Measurements from ENCODE around the gene MRPL48.
"Not testable (repeated sequence)": the region's sequence is repeated elsewhere in the genome, so short reads cannot be mapped to it uniquely, and the experiment has no call there.

The MRPL48 gene

DNA sequence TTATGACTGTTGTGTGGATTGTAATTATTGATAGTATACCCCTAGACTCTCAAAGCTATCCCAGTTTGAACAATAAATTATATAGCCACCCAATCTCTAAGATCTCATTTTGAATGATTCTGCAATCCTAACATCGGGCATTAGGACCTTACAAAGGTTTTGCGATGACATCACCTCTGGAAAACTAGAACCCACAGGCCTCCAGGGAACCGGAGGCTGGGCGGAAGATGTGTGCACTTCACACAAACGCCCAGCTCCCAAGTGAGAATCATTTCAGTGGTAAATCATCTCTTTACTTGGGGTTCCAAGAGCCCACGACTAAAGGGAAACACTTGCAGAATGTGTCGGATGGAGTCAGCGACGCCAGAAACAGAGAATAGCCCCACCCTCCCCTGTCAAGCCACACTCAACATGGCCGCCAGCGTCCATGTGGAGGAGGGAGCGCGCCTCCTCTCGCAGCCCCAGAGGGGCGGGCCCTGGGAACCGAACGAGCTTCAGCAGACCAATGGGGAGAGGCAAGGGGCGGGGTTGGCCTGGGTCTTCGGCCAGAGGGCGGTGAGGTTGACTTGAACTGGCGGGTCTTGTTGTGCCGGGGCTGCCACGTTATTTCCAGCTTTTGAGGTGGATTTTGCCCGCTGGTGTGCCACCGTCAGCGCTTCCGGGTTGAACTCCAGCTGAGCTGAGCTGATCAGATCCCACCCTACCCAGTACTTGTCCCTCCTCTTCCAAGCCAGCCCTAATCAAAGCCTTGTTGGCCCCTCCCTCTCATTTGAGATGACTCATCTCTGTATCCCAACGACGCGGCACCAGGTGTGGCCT is 8.4 kb upstream of the MRPL48 start:
- DNase-seq (ENCODE audit: low read depth in 3 of 3, low spot score in 1 of 3): peak; percentile 92 to 94 (median 93)

DNA sequence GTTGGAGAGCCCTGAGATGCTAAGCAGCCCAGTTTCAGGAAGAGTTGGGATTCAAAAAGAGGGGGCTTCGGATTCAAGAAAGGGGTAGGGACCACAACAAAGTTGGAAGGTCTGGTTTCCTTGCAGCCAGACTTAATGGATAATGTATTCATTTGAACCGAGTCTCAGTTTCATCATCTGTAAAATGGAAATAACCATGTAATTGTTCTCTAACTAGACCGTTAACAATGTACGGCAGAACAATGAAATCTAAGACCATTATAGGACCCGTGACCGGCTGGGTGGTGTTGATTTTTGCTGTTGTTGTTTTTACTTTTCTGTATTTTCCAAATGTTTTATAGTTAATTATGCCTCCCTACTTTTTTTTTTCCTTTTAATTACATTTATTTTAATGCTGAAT is 6.4 kb upstream of the MRPL48 start:
- DNase-seq (ENCODE audit: low read depth in 3 of 3, low spot score in 1 of 3): no peak

DNA sequence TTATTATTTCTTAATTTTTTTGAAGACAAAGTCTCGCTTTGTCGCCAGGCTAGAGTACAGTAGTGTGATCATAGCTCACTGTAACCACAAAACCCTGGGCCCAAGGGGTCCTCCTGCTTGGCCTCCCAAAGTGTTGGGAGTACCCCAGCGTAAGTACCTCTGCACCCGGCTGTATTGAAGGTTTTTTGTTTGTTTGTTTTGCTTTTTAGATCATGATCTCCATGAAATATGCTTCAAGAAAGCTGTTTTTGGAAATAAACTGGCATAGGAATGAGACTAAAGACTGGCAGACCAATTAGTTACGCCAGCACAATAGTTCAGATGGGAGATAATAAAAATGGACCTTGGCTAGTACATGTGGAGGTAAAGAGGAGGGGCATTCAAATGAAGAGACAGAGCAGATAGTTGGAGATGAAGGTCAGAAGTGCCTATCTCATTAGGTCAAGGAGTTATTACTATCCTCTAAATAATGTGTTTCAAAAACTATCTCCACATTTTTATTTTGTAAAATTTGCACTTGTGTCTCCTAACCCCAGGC is 4.1 kb upstream of the MRPL48 start:
- DNase-seq (ENCODE audit: low read depth in 3 of 3, low spot score in 1 of 3): no peak

DNA sequence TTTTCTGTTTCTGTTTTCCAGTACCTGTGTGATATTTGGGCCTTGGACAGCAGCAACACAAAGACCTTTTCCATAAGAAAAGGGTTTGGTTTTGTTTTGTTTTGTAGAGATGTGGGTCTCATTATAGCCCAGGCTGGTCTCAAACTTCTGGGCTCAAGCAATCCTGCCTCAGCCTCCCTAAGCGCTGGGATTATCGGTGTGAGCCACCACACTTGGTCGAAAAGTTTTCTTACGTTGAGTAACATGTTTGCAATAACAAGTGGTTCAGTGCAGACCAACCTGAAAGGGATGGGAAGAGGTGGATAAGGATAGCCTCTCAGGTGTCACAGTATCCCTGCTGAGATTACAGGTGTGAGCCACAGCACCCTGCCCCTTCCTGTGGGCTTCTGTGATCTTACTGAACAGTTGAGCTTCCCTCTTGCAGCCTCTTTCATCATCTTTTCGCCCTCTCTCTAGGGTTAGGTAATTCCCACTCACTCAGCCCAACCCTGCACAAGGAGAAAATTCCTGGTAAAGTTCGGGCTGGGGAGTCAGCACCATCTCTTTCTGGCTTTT is 3.5 kb upstream of the MRPL48 start:
- no peak for DNase-seq (ENCODE audit: low read depth in 3 of 3, low spot score in 1 of 3)

DNA sequence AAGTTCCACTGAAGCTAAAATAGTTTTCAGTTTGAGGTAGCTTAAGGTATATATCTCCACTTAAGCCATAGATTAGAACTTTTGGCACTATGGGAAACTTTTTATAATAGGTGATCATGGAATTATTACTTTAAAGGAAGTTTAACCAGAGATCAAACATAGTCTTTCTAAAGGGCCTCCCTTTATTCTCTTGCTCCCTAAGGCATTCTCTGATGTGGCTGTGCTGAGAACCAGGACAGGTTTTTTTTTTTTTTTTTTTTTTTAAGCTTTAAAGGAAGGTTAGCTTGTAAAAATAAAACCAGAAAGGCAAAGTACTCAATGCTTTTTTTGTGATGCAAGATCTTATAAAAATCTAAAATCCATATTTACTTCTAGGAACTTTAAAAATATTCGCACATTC is 2.9 kb upstream of the MRPL48 start:
- no peak for DNase-seq (ENCODE audit: low read depth in 3 of 3, low spot score in 1 of 3)

DNA sequence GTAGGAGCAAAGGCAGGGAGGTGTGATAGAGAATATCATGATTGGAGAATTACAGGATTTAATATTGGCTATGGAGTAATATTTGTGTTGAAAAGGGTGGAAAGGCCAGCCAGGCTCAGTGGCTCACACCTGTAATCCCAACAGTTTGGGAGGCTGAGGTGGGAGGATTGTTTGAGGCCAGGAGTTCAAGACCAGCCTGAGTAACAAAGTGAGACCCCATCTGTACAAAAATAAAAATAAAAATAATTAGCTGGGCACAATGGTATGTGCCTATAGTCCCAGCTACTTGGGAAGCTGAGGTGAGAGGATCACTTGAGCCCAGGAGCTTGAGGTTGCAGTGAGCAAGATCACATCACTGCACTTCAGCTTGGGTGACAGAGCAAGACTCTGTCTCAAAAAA is 2.2 kb upstream of the MRPL48 start:
- DNase-seq (ENCODE audit: low read depth in 3 of 3, low spot score in 1 of 3): not testable (repeated sequence)

DNA sequence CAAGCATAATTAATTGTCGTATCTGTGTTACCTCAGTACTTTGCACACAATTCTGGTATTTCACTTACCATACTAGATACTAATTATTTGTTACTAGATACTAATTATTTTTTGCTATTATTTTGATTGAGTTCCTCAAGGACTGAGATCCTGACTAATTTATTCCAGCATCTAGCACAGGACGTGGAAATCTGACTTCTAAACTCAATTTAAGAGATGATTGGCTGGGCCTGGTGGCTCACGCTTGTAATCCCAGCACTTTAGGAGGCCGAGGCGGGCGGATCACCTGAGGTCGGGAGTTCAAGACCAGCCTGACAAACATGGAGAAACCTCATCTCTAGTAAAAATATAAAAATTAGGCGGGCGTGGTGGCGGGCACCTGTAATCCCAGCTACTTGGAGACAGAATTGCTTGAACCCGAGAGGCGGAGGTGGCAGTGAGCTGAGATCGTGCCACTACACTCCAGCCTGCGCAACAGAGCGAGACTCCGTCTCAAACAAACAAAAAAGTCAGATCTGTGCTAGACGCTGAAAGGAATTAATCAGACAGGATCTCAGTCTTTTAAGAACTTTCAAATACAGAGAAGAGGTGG is 527 bp upstream of the MRPL48 start:
- no peak for DNase-seq (ENCODE audit: low read depth in 3 of 3, low spot score in 1 of 3)

DNA sequence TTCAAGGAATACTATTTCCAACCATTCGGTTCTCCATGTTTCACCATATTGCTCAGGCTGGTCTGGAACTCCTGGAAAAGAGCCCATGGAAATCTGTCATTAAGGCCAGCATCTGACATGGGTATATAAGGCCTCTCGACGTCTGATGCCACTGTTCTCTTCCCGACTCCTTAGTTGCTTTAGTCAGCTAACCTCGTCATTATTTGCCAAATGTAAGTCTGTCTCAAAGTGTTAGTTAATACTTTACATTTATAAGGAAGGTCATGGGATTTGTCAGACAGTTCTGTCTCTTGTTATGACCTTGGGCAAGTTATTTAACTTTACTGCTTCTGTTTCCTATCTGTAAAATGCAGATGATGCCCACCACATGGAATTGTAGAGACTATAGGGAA is 1.6 kb downstream of the MRPL48 start:
- DNase-seq (ENCODE audit: low read depth in 3 of 3, low spot score in 1 of 3): no peak

DNA sequence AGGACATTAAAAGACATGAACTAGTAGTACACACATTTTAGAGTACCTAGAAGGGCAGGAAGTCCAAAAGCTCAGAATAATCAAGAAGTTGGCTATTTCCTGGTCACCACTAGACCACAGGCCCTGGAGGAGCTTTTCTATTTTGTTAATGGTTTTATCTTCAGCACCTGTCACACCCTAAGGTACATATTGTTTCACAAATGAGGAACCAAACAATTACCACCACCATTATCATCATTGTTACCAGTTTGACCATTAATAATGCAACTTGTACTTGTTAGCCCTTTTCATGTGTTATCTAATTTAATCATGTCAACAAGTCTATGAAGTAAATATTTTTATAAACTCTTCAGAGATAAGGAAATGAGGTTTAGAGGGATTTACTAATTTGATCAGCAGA is 4.9 kb downstream of the MRPL48 start:
- DNase-seq (ENCODE audit: low read depth in 3 of 3, low spot score in 1 of 3): no peak

DNA sequence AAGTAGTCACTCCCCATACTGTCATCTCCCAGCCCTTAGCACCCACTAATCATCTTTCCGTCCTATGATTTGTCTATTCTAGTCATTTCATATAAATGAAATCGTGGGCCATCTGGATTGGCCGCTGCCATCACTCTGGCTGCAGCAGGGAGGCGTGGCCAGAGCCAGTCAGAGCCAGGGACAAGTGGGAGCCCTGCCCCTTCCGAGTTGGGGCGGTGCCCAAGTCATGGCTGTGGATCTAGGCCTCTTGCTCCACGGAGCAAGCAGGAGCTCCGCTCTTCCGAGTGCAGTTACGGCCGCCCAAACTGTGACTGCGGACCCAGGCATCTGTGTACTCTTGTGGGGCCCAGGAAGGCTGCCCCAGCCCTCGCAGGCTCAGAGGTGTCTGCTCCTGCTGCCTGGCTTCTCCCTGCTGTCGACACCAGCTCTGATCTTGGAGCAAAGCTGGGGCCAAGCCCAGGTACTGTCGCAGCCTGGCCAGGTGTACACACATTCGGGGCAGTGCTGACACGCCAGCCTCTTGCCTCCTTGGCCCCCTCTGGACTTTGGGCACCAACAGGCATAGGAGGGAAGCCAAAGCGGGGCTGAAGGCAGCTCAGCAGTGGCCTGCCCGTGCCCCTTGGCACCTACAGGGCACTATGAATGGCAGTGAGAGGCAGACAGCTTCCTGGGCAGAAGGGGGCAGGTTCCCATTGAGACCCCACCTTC is 8.4 kb downstream of the MRPL48 start:
- DNase-seq (ENCODE audit: low read depth in 3 of 3, low spot score in 1 of 3): no peak

DNA sequence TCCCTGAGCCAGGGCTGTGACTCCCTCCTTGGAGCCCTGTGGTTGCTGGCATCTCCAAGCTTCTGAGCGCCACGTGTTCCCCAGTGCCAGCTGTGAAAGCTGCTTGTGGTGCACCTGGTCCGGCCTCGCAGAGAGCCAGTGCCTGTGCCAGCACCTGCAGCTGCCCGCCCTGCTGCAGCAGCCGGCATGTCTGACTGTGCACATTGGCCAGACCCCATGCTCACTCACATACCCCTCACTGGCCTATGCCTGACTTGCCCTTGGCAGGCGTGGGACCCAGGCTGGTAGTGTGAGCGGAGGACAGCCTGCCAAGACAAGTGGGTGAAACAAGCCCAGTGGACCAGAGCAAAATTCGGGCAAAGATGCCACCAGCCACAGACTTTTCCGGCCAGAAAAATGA is 9.8 kb downstream of the MRPL48 start:
- DNase-seq (ENCODE audit: low read depth in 3 of 3, low spot score in 1 of 3): no peak

DNA sequence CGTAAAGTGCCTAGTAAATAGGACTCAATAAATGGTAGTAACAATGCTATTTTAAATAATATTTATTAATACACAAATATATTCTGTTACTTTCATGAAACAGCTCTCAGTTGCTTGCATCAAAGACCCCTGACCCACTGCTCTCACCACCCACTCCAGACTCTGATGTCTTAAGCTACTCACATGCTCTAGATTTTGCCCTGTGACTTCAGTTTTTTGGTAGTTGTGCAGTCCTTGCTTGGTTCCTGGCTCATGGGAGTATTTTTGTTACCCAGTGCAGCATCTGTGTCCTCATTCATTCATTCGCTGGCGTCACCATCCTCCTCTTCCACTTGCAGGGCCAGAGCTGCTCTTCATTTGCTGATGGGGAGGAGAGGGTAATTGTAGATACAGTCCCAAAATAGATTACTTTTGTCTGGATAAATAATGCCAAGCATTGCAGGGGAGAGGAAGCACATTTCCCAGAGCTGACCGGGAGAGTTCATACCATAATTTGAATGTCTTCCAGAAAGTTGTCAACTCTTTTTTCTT is 12.7 kb downstream of the MRPL48 start:
- no peak for DNase-seq (ENCODE audit: low read depth in 3 of 3, low spot score in 1 of 3)

DNA sequence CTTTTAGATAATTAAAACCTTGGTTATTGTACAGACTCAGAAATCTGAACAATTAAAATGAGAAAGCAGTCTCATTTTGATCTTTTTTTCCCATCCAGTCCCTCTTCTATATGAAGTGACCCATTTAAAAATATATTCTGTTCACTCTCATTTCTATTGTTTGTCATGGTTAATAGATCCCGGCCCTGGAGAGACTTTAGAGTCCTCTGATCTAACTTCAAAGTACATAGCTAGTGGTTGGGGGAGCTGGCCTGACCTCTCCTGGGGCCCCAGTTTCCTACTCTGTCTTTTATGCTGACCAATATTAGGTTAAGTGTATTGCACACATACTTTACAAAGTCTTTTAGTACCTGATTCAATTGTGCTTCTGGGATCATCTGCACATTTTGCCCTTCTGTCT is 13.5 kb downstream of the MRPL48 start:
- no peak for DNase-seq (ENCODE audit: low read depth in 3 of 3, low spot score in 1 of 3)

DNA sequence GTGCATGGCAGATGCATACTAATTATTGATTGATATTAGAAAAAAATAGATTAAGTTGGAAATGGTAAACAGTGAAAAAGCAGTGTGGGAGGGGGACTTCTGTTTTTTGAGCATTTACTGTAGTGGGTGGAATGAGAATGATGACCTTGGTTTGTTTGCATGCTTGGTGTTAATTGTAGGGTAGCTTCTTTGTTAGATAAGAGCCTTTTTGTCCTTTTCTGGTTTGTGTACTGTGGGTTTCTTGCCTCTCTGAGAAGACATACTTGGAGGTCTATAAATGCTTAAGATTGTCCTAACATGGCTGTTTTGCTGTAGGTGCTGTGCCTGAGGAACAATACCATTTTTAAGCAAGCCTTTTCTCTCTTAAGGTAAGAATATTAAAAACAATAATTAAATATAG is 17.0 kb downstream of the MRPL48 start:
- no peak for DNase-seq (ENCODE audit: low read depth in 3 of 3, low spot score in 1 of 3)

DNA sequence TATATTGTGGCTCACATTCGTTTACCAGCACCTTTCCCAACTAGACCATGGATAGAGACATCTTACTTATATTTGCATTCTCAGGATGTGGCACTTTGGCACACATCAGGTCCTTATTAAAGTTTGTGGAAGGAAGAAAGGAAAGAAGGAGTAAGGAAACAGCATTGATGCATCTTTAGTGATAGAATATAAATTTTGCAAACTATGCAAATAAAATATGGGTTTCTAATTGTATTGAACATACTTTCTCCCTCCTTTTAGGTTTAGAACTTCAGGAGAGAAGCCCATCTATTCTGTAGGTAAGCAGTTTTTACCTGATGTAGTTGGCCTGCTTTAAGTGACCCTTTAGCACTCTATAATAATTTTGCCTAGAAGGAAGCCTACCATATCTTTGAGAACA is 20.4 kb downstream of the MRPL48 start:
- DNase-seq (ENCODE audit: low read depth in 3 of 3, low spot score in 1 of 3): no peak

DNA sequence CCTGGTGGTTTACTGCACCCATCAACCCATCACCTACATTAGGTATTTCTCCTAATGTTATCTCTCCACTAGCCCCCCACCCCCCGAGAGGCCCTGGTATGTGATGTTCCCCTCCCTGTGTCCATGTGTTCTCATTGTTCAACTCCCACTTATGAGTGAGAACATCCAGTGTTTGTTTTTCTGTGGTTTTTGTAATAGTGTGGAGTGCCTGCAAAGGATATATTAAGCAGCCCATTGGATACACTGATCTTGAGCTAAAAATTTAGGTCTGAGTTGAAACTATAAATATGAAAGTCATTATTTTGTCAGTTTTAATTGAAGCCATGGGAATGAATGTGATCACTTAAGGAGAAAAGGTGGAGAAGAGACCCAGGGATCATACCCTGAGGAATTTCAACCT is 23.0 kb downstream of the MRPL48 start:
- no peak for DNase-seq (ENCODE audit: low read depth in 3 of 3, low spot score in 1 of 3)

DNA sequence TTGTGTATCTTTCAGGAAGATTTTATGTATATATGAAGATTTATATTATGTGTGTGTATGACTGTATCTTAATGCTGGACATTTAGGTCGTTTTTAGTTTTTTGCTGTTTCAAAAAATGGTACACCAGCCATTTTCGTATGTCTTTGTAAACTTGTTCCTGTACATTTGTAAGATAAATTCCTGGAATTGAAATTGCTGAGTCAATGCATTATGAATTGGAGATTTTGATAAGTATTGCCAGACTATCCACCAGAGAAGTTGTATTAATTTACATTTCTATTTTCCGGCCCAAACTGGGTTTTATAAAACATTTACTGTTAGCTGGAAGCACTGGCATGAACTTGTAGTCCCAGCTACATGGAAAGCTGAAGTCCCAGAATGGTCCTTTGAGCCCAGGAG is 24.6 kb downstream of the MRPL48 start:
- DNase-seq (ENCODE audit: low read depth in 3 of 3, low spot score in 1 of 3): no peak

DNA sequence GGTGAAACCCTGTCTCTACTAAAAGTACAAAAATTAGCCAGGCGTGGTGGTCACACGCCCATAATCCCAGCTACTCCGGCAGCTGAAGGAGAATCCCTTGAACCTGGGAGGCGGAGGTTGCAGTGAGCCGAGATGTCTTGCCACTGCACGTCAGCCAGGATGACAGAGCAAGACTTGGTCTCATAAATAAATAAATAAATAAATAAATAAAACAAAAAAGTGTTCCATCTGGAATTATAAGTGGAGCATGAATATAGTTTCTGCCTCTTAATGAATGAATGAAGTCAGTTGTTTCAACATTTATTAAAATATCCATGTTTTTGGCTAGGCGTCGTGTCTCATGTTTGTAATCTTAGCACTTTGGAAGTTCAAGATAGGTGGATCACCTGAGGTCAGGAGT is 27.1 kb downstream of the MRPL48 start:
- no peak for DNase-seq (ENCODE audit: low read depth in 3 of 3, low spot score in 1 of 3)

DNA sequence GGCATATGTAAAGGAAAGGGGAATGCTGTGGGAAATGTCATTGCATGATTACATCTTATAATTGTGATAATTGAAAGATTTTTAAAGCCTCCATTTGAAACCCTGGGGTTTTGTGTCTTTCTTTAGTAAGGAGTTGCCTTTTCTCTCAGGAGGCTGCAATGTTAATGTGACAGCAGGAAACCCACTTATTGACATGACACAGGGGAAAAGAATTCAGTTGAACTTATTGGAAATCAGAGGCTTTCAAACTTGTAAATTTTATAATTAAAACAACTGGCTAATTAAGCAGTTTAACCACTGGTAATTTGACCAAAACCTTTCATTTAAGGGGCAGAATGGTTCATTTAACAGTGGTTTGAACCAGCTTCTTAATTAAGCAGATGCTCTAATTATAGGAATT is 31.2 kb downstream of the MRPL48 start:
- no peak for DNase-seq (ENCODE audit: low read depth in 3 of 3, low spot score in 1 of 3)

DNA sequence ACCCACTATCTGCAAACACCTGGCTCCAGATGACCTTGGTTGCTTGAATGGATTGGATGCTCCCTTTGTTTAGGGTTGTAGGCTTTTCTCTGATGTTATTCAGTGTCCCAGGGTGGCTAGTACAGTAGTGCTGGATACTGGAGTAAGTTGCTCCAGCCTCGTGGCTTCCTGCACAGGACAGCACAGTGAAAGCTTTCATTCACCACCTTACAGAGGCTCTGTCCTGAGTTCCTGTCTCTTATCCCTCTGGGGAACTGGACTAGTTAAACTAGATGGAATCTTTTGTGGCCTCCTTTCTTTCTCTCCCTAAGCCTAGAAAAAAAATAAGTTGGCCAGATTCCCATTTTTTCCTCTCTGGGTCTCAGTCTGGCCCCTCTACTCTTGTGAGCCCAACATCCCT is 42.6 kb downstream of the MRPL48 start:
- DNase-seq (ENCODE audit: low read depth in 3 of 3, low spot score in 1 of 3): no peak

DNA sequence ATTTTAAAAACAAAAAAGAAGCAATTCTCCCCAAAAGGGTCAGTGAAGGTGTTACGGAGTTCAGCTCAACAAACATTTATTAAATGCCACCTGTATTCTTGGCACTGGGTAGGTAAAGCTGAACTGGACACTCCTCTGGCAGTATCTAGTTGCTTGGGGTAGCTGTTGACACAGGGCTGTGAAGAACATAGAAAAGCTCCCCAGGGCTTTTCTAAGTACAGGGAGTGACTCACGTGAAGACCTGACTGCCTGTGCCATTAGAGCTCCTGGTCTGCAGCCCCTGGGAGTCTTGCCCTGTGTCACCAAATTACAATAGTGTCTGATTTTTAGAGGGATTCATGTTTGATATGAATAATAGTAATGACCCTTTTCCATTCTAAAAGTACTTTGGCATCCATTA is 45.4 kb downstream of the MRPL48 start:
- no peak for DNase-seq (ENCODE audit: low read depth in 3 of 3, low spot score in 1 of 3)
